ENCODE measurements around the gene IFNA8. TPM values are rescaled to one million over a fixed set of nuclear protein-coding genes. Genes with fewer than 3 reads are reported as not detected.

IFNA8 gene
- total RNA-seq, 1 donor from 2014 or later, result not detected

DNA sequence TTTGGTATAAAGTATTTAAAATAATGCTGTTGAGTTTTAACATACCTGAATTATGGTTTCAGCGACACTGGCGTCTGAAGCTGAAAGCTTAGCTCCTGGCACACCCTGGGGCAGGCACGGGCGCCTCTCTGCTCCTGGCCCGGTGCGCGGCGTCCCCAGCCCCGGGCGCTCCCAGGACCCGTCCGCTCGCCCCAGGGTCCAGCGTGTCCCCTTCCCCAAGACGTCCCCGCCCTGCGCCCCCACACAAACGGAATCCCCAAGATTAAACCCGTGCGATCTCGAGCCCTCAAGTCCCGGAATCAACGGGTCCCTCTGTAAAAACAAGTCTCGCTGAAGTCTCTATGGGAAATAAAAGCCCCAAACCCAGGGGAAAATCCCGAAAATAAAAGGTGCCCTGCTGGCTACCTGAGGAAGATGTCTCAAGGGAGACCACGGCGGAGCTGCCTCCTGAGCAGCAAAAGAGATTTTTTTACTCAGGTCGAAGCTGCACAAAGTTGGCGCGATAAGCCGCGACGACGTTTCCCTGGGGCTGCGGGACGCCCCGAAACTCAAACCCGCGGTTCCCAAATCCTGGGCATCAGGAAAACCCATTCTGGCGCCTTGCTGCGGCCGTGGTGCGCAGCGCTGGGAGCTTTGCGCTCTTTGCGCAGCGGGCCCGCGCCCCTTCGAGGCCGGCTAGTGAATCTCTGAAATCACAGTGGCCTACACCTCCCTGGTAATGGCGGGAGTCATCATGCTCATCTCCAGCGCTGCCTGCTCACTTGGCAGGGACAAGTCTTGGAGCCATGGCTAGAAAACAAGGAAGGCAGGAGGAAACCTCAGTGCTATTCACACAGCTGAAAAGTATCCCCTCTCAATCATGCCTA, 6.3 kb upstream of the IFNA8 start:
- H3K27ac Mint-ChIP-seq, result no peak overlapping the region
- peak overlapping the region; percentile 54 for H3K4me3 Mint-ChIP-seq (ENCODE audit: low read depth)
- H3K9me3 Mint-ChIP-seq, result no peaks in the 10 kb centered on the region
- no peak for DNase-seq (ENCODE audit: low spot score)
- H3K36me3 Mint-ChIP-seq (ENCODE audit: low read depth), result no peaks in the 10 kb centered on the region
- peaks cover 12% of the 10 kb centered on the region for H3K4me1 Mint-ChIP-seq (ENCODE audit: low read depth)
- intact Hi-C loops (cut with micrococcal nuclease), result loop anchor here (5.0 kb wide), 1 partner anchor 35 kb away; no protein-coding TSS in a partner anchor
- peaks cover 69% of the 10 kb centered on the region for H3K27me3 Mint-ChIP-seq (ENCODE audit: low read depth)

- DNase-seq (ENCODE audit: low spot score), result no peak
- Mint-ChIP-seq H3K36me3 (ENCODE audit: low read depth) (no peaks in the 10 kb centered on the region), H3K4me1 (ENCODE audit: low read depth) (peaks cover 12% of the 10 kb centered on the region), H3K27me3 (ENCODE audit: low read depth) (peaks cover 60% of the 10 kb centered on the region), H3K4me3 (ENCODE audit: low read depth) (no peak overlapping the region), H3K27ac (no peak overlapping the region), H3K9me3 (no peaks in the 10 kb centered on the region)
- intact Hi-C loops (cut with micrococcal nuclease), result loop anchor here (5.0 kb wide), 1 partner anchor 33 kb away; no protein-coding TSS in a partner anchor
Observed at GRCh38 chr9:21404146-21404545, 4.8 kb upstream of the IFNA8 start.

- no peaks in the 10 kb centered on the region for H3K4me1 Mint-ChIP-seq (ENCODE audit: low read depth)
- DNase-seq (ENCODE audit: low spot score), result no peak
- H3K36me3 Mint-ChIP-seq (ENCODE audit: low read depth), result no peaks in the 10 kb centered on the region
- H3K4me3 Mint-ChIP-seq (ENCODE audit: low read depth), result no peak overlapping the region
- H3K27ac Mint-ChIP-seq, result no peak overlapping the region
- intact Hi-C loops (cut with micrococcal nuclease), result no loop called here
- peaks cover 43% of the 10 kb centered on the region for H3K27me3 Mint-ChIP-seq (ENCODE audit: low read depth)
- no peaks in the 10 kb centered on the region for H3K9me3 Mint-ChIP-seq
Observed at GRCh38 chr9:21412107-21412506, 3.2 kb downstream of the IFNA8 start.

GRCh38 chr9:21413151-21413550, 4.2 kb downstream of the IFNA8 start:
- intact Hi-C loops (cut with micrococcal nuclease), result no loop called here
- H3K36me3 Mint-ChIP-seq (ENCODE audit: low read depth), result no peaks in the 10 kb centered on the region
- H3K27ac Mint-ChIP-seq, result no peak overlapping the region
- DNase-seq (ENCODE audit: low spot score), result no peak
- H3K27me3 Mint-ChIP-seq (ENCODE audit: low read depth), result peaks cover 38% of the 10 kb centered on the region
- H3K4me3 Mint-ChIP-seq (ENCODE audit: low read depth), result no peak overlapping the region
- H3K9me3 Mint-ChIP-seq, result no peaks in the 10 kb centered on the region
- no peaks in the 10 kb centered on the region for H3K4me1 Mint-ChIP-seq (ENCODE audit: low read depth)

GRCh38 chr9:21413624-21414023, 4.7 kb downstream of the IFNA8 start:
- H3K27ac Mint-ChIP-seq, result no peak overlapping the region
- H3K4me1 Mint-ChIP-seq (ENCODE audit: low read depth), result no peaks in the 10 kb centered on the region
- no peaks in the 10 kb centered on the region for H3K36me3 Mint-ChIP-seq (ENCODE audit: low read depth)
- H3K27me3 Mint-ChIP-seq (ENCODE audit: low read depth), result peaks cover 38% of the 10 kb centered on the region
- no peaks in the 10 kb centered on the region for H3K9me3 Mint-ChIP-seq
- no peak overlapping the region for H3K4me3 Mint-ChIP-seq (ENCODE audit: low read depth)
- DNase-seq (ENCODE audit: low spot score), result no peak
- intact Hi-C loops (cut with micrococcal nuclease), result no loop called here

GRCh38 chr9:21414220-21414940, 5.5 kb downstream of the IFNA8 start:
- H3K27me3 Mint-ChIP-seq (ENCODE audit: low read depth), result peaks cover 32% of the 10 kb centered on the region
- no peak overlapping the region for H3K4me3 Mint-ChIP-seq (ENCODE audit: low read depth)
- no peaks in the 10 kb centered on the region for H3K4me1 Mint-ChIP-seq (ENCODE audit: low read depth)
- H3K27ac Mint-ChIP-seq, result no peak overlapping the region
- no peaks in the 10 kb centered on the region for H3K9me3 Mint-ChIP-seq
- no peaks in the 10 kb centered on the region for H3K36me3 Mint-ChIP-seq (ENCODE audit: low read depth)
- no peak for DNase-seq (ENCODE audit: low spot score)
- intact Hi-C loops (cut with micrococcal nuclease), result no loop called here

DNA sequence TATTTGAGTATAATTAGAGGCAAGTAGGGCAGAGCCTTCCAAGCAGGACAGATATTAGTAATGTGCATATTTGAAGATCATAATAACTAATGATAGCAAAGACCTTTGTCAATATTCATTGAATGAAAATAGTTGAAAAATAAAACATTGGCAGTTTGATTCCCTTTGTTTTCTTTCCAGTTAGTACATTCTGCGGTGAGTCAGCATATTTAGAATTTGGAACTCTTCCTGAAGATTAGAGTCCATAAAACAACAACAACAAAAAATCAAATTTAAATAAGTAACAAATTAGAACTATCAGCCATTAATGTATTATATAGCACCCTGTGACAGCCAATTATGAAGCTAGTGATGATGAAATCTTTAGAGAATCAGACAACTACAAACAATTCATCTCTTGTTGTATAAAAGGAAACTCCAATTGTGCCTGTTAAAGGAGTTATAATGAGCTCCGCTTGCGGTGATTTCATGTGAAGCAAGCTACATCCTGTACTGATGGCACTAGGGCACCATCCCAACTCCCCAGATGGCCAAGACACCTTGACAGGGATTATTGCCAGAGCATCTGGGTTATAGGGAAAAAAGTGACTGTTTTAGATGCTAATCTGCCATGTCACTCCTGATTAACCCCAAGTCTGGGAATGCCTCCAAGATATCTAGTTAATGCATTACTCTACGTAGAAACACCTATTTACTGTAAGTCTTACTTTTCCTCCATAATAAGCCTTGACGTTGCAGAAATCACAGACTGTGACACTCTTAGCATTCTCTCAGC, 6.8 kb downstream of the IFNA8 start:
- no peaks in the 10 kb centered on the region for H3K36me3 Mint-ChIP-seq (ENCODE audit: low read depth)
- no peak overlapping the region for H3K27ac Mint-ChIP-seq
- DNase-seq (ENCODE audit: low spot score), result no peak
- peaks cover 28% of the 10 kb centered on the region for H3K27me3 Mint-ChIP-seq (ENCODE audit: low read depth)
- no peaks in the 10 kb centered on the region for H3K9me3 Mint-ChIP-seq
- H3K4me1 Mint-ChIP-seq (ENCODE audit: low read depth), result no peaks in the 10 kb centered on the region
- H3K4me3 Mint-ChIP-seq (ENCODE audit: low read depth), result no peak overlapping the region
- intact Hi-C loops (cut with micrococcal nuclease), result no loop called here

DNA sequence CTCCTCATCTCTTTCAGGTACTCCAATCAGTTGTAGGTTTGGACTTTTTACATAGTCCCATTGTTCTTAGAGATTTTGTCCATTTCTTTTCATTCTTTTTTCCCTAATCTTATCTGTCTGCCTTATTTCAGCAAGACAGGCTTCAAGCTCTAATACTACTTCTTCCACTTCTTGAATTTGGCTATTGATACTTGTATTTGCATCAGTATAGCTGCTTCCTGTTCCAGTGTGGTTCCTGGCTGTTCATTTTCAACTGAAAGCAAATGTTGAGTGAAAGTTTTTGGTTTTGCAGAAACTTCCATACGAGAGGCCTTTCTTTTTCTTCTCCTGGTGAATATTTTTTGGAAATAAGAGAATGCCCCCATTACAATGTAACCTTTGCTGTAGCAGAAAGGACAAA, 19.3 kb downstream of the IFNA8 start:
- no peak overlapping the region for H3K27ac Mint-ChIP-seq
- DNase-seq (ENCODE audit: low spot score), result no peak
- peaks cover 2% of the 10 kb centered on the region for H3K4me1 Mint-ChIP-seq (ENCODE audit: low read depth)
- intact Hi-C loops (cut with micrococcal nuclease), result no loop called here
- H3K27me3 Mint-ChIP-seq (ENCODE audit: low read depth), result peaks cover 68% of the 10 kb centered on the region
- no peak overlapping the region for H3K4me3 Mint-ChIP-seq (ENCODE audit: low read depth)
- no peaks in the 10 kb centered on the region for H3K9me3 Mint-ChIP-seq
- H3K36me3 Mint-ChIP-seq (ENCODE audit: low read depth), result no peaks in the 10 kb centered on the region

DNA sequence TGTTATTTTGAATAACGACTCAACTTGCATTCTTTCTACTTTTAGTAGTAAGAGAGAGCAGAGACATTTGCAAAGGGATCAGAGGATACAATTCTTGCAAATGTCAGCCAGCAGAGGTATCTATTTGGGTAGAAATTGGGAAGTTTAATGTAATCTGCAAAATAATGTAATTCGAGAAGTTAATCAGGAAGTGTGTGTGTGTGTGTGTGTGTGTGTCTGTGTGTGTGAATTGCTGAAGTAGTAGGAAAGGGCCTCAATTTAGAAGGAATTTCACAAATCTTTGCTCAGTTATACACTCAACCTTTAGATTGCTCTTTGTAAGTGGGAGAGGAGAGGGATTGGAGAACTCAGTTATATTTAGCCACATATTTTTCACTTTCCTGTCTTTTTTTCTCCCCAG, 20.3 kb downstream of the IFNA8 start:
- H3K27ac Mint-ChIP-seq, result no peak overlapping the region
- no peaks in the 10 kb centered on the region for H3K9me3 Mint-ChIP-seq
- no peaks in the 10 kb centered on the region for H3K36me3 Mint-ChIP-seq (ENCODE audit: low read depth)
- DNase-seq (ENCODE audit: low spot score), result no peak
- no peak overlapping the region for H3K4me3 Mint-ChIP-seq (ENCODE audit: low read depth)
- intact Hi-C loops (cut with micrococcal nuclease), result no loop called here
- peaks cover 2% of the 10 kb centered on the region for H3K4me1 Mint-ChIP-seq (ENCODE audit: low read depth)
- H3K27me3 Mint-ChIP-seq (ENCODE audit: low read depth), result peaks cover 71% of the 10 kb centered on the region

- no peaks in the 10 kb centered on the region for H3K36me3 Mint-ChIP-seq (ENCODE audit: low read depth)
- H3K4me1 Mint-ChIP-seq (ENCODE audit: low read depth), result peaks cover 2% of the 10 kb centered on the region
- peaks cover 59% of the 10 kb centered on the region for H3K27me3 Mint-ChIP-seq (ENCODE audit: low read depth)
- no peaks in the 10 kb centered on the region for H3K9me3 Mint-ChIP-seq
- no peak overlapping the region for H3K4me3 Mint-ChIP-seq (ENCODE audit: low read depth)
- no peak overlapping the region for H3K27ac Mint-ChIP-seq
- intact Hi-C loops (cut with micrococcal nuclease), result loop anchor here (5.0 to 10.0 kb wide), 2 partner anchors 51 to 108 kb away; no protein-coding TSS in a partner anchor
- DNase-seq (ENCODE audit: low spot score), result no peak
Observed at GRCh38 chr9:21432672-21433425, 23.9 kb downstream of the IFNA8 start.

- H3K36me3 Mint-ChIP-seq (ENCODE audit: low read depth), result no peaks in the 10 kb centered on the region
- H3K27ac Mint-ChIP-seq, result no peak overlapping the region
- no peak overlapping the region for H3K4me3 Mint-ChIP-seq (ENCODE audit: low read depth)
- intact Hi-C loops (cut with micrococcal nuclease), result loop anchor here (1.0 to 10.0 kb wide), 4 partner anchors 32 to 355 kb away; no protein-coding TSS in a partner anchor
- DNase-seq (ENCODE audit: low spot score), result no peak
- H3K9me3 Mint-ChIP-seq, result no peaks in the 10 kb centered on the region
- peaks cover 2% of the 10 kb centered on the region for H3K4me1 Mint-ChIP-seq (ENCODE audit: low read depth)
- peaks cover 49% of the 10 kb centered on the region for H3K27me3 Mint-ChIP-seq (ENCODE audit: low read depth)
Observed at GRCh38 chr9:21434202-21435014, 25.5 kb downstream of the IFNA8 start.
